ENCODE results near the gene PLCH2. TPM values are rescaled to one million over a fixed set of nuclear protein-coding genes. Genes with fewer than 3 reads are reported as not detected.

Gene PLCH2
- total RNA-seq, 4 donors from 2014 or later: 0.29 to 2.2 (median 0.76) TPM

GRCh38 chr1:2532485-2533160, 56.5 kb downstream of the PLCH2 start:
- no peak overlapping the region for H3K4me3 ChIP-seq (replicated peaks in 1 of 3)
- H3K36me3 ChIP-seq: no peaks in the 10 kb centered on the region
- no peaks in the 10 kb centered on the region for H3K27me3 ChIP-seq
- 69 to 87% methylated on average over 7 to 10 of the region's 23 CpGs for WGBS, 2 donors
- H3K27ac ChIP-seq: no peak overlapping the region
- no peaks in the 10 kb centered on the region for H3K9me3 ChIP-seq
- DNase-seq: no peak
- H3K4me1 ChIP-seq: peaks cover 11 to 32% of the 10 kb centered on the region in 2 donors
- intact Hi-C loops (cut with DNase I): no loop called here
- TF ChIP-seq POLR2A (IDR thresholded peaks at IDR 0.05) (no peak), CTCF (IDR thresholded peaks at IDR 0.05) (no peak)

GRCh38 chr1:2533365-2533764, 57.3 kb downstream of the PLCH2 start:
- TF ChIP-seq CTCF (IDR thresholded peaks at IDR 0.05): no peak
- TF ChIP-seq POLR2A (IDR thresholded peaks at IDR 0.05): no peak
- 77 to 81% methylated on average over 11 of the region's 11 CpGs for WGBS, 2 donors
- H3K27ac ChIP-seq: no peak overlapping the region
- H3K27me3 ChIP-seq: no peaks in the 10 kb centered on the region
- intact Hi-C loops (cut with DNase I): no loop called here
- no peaks in the 10 kb centered on the region for H3K9me3 ChIP-seq
- H3K4me3 ChIP-seq (replicated peaks in 1 of 3): no peak overlapping the region
- H3K4me1 ChIP-seq: peaks cover 11 to 26% of the 10 kb centered on the region in 2 donors
- no peak for DNase-seq
- no peaks in the 10 kb centered on the region for H3K36me3 ChIP-seq

GRCh38 chr1:2534315-2534686, 58.2 kb downstream of the PLCH2 start:
- DNase-seq: no peak
- Histone ChIP-seq H3K27me3 (no peaks in the 10 kb centered on the region), H3K9me3 (no peaks in the 10 kb centered on the region), H3K4me3 (replicated peaks in 1 of 3) (no peak overlapping the region), H3K4me1 (peaks cover 11 to 19% of the 10 kb centered on the region in 2 donors), H3K27ac (no peak overlapping the region), H3K36me3 (no peaks in the 10 kb centered on the region)
- intact Hi-C loops (cut with DNase I): no loop called here
- 57 to 59% methylated on average over 3 to 7 of the region's 7 CpGs for WGBS, 2 donors
- TF ChIP-seq CTCF (IDR thresholded peaks at IDR 0.05) (no peak), POLR2A (IDR thresholded peaks at IDR 0.05) (no peak)

GRCh38 chr1:2534687-2535441, 58.8 kb downstream of the PLCH2 start:
- TF ChIP-seq CTCF (IDR thresholded peaks at IDR 0.05) (no peak), POLR2A (IDR thresholded peaks at IDR 0.05) (no peak)
- no peak for DNase-seq

GRCh38 chr1:2535455-2535854, 59.4 kb downstream of the PLCH2 start:
- 48 to 61% methylated on average over 14 to 17 of the region's 27 CpGs for WGBS, 2 donors

More at GRCh38 chr1:2534687-2535441, 58.8 kb downstream of the PLCH2 start:
- no peaks in the 10 kb centered on the region for H3K9me3 ChIP-seq
- intact Hi-C loops (cut with DNase I): no loop called here
- H3K36me3 ChIP-seq: no peaks in the 10 kb centered on the region
- no peak overlapping the region for H3K4me3 ChIP-seq (replicated peaks in 1 of 3)
- H3K4me1 ChIP-seq: peaks cover 11 to 15% of the 10 kb centered on the region in 2 donors
- no peak overlapping the region for H3K27ac ChIP-seq
- WGBS, 2 donors: 50 to 54% methylated on average over 15 to 18 of the region's 18 CpGs
- no peaks in the 10 kb centered on the region for H3K27me3 ChIP-seq

More at GRCh38 chr1:2535455-2535854, 59.4 kb downstream of the PLCH2 start:
- DNase-seq: no peak
- Histone ChIP-seq H3K9me3 (no peaks in the 10 kb centered on the region), H3K27ac (no peak overlapping the region), H3K36me3 (no peaks in the 10 kb centered on the region), H3K4me3 (replicated peaks in 1 of 3) (no peak overlapping the region), H3K27me3 (no peaks in the 10 kb centered on the region), H3K4me1 (peaks cover 9% of the 10 kb centered on the region in 2 donors)
- intact Hi-C loops (cut with DNase I): no loop called here
- TF ChIP-seq POLR2A (IDR thresholded peaks at IDR 0.05): no peak
- no peak for TF ChIP-seq CTCF (IDR thresholded peaks at IDR 0.05)
